HG02970 (cell line): Measurements from ENCODE around the gene PYGL.
"Not testable (repeated sequence)": the region's sequence is repeated elsewhere in the genome, so short reads cannot be mapped to it uniquely, and the experiment has no call there.

Experiments used
- ATAC-seq: cut with Tn5 transposase; IDR thresholded peaks from one replicate; pipeline ENCODE4 v1.9.1; 2021; ENCODE audit warnings: mild to moderate bottlenecking, moderate library complexity, moderate number of reproducible peaks; ENCODE audit not compliant: unreplicated experiment, low FRiP score

The PYGL gene

GRCh38 chr14:50943943-50944646 lies at the start of gene PYGL:
Gene PYGL (minus strand): TSS chr14:50944483. CDS start chr14:50944403, 80 bp downstream.
- ATAC-seq = no peak

GRCh38 chr14:50985859-50986331 lies 41.6 kb upstream of the PYGL start:
- no peak for ATAC-seq

- no peak for ATAC-seq
Measured at GRCh38 chr14:50985124-50985858, 41.0 kb upstream of the PYGL start.

- no peak for ATAC-seq
Measured at GRCh38 chr14:50984036-50984710, 39.9 kb upstream of the PYGL start.

DNA sequence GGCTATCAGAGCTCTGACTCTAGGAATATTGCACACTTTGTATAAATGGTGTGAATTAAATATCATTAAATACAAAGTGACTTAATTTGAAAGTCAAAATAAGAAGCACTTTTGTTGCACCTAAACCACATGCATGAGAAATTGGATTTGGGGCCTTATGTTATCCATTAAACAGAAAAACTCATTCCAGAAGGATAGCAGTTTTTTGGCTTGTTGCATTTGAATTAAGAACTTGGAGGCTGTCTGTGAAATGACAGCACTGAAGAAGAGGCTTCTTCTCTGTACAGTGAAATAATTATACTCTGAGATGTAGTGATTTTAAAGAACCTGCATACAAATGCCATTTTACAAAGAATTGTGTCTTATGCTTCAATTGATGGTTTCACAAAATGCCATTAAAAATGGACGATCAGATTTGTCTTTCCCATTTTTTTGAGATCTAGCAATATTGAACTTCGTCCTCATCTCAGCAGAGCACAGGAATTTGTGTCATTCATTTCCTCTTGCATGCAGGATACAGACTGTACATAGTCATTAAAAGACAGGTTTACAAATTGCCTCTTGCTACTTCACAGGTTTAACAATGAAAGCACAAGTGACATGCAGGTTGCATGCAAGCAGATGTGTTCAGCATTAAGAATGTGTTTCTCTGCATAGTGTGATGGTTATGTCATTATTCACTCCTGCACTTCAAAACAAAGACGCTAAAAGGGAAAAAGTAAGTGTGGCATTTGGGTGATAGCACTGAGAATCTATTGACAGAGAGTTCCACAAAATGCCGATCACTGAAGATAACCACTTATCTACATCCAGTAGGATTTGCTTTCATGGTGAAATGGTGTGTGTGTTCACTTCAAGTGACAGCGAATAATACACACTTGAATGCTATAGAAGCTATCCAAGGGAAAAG lies 35.9 kb upstream of the PYGL start:
- no peak for ATAC-seq

GRCh38 chr14:50978888-50979287 lies 34.6 kb upstream of the PYGL start:
- peak; percentile 66 for ATAC-seq

DNA sequence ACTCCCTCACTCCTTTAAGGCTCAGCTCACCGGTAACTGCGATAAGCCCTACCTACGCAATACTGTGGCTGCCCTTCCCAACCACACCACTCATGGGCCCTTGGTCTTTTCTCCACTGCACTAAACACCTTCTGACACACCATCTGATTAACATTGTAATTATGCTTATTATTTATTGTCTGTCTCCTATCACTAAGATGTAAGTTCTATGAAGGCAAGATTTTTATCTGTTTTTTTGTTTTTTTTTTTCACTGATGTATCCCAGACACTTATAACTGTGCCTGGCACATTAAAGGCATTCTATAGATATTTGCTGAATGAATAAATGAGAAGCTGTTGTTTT lies 34.2 kb upstream of the PYGL start:
- no peak for ATAC-seq

DNA sequence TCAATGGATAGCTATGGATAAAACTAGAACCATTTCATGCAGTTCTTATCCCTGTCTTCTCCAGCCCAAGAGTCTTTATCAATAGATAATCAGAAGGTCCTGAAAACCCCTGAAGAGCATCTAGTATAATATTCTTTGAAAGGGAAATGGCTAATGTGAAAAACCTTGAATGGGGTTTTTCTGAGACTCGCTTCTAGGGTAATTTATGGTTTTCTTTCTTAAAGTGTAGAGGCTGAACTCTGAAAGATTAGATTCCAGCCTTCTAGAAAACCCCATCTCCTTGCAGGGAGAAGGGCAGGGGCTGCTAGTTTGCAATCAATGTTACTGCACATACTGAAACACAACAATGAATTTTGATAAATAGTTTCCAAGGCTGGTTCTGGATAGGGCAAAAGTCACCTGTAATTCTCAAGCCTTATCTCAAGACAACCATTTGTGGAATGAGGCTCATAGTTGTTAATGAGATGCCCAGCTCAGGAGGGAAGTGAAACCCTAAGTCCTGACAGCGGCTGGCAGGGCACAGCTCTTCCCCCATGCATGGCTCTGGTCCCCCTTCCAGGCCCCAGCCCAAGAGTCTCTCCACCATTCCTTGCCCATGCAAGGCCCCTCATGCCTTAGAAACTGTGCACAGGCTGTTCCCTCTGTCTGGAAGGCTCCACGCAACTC lies 33.7 kb upstream of the PYGL start:
- ATAC-seq = no peak

GRCh38 chr14:50974118-50974517 lies 29.8 kb upstream of the PYGL start:
- ATAC-seq = no peak

DNA sequence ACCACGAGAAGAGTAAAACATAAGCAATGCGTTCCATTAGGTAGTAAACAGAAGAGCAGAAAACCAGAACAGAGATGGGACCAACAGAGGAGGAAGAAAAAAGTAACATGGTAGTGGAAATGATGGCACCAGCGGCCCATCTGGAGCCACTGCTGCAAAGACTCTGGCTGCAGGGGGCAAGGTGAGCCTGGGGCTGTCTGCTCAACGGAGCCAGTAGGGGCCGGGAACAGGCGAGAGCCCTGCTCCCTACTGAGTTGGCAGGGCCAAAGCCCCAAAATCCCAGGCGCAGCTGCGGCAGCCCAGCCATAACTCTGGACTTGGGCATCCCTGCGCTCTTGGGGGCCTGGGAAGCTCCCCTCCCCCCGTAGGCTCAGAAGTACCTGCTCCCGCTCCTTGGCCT lies 28.5 kb upstream of the PYGL start:
- ATAC-seq = no peak

DNA sequence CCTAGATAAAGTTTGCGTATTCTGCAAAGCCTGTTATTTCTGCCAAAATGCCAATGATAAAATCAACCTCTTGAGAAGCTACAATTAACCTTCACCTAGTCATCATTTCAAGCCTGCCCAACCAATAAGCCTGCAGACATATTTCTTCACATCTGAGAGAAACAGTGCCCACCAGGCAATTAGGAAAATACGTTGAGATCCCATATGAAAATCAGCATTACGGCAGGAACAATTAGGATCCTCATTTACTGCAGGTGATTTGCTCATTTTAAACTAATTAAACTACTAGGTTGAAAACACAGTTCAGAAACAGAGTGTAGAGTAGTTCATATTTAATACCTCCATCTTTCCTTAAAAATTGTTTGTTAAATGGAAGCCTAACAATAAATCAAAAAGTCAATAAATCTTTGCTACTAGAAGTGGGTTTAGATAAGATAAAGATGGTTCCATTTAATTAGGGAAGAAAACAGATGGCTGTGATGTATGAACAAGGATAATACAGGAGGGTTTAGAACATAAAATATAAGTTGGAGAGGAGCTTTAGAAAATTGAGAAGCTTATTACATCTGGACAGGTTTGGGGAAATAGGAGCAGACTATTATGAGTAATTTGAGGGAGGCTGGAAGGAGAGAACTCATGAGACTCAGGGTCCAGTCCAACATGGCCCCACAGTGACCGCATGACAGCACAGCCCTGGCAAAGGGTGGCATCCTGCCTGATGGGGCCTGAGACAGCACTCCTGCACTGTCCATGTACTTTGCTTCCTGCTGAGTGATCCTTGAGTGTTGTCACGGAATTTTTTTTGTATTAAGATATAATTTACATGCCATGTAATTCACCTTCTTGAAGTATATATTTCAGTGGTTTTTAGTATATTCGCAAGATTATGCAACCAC lies 26.9 kb upstream of the PYGL start:
- ATAC-seq = no peak

DNA sequence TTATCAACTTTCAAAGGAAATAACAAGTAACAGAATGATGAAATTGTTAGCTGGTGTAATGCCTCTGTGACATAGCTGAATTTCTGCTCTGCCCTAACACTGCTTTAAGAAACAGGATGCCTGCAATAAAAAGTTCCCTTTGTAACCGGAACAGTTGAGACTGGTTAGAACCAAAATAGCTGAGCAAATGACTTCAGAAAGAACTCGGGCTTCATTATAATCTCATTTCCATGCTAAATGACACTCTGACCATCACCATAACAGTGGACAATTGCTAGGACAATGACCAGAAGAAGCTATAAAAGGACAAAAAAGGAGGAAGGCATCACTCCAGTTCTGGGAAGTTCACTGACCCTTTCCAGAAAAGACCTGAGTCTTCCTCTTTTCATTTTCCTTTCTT lies 23.5 kb upstream of the PYGL start:
- ATAC-seq = no peak

DNA sequence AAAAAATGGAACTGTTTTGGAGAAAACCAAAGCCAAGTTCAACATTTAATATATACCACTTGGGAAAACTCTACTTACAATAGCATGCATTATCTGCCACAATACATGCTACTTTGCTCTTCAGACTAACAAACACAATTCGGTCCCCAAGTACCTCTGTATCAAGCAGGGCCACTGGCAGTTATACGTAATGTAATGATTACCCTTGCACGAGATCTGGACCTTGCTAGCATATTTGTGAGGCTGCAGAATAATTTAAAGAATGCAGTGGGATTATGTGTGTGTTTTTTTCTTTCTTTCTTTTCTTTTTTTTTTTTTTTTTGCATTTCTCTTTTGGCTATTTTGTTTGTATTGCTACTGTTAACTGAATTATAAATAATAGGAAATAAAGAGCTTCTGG lies 22.8 kb upstream of the PYGL start:
- ATAC-seq = no peak

DNA sequence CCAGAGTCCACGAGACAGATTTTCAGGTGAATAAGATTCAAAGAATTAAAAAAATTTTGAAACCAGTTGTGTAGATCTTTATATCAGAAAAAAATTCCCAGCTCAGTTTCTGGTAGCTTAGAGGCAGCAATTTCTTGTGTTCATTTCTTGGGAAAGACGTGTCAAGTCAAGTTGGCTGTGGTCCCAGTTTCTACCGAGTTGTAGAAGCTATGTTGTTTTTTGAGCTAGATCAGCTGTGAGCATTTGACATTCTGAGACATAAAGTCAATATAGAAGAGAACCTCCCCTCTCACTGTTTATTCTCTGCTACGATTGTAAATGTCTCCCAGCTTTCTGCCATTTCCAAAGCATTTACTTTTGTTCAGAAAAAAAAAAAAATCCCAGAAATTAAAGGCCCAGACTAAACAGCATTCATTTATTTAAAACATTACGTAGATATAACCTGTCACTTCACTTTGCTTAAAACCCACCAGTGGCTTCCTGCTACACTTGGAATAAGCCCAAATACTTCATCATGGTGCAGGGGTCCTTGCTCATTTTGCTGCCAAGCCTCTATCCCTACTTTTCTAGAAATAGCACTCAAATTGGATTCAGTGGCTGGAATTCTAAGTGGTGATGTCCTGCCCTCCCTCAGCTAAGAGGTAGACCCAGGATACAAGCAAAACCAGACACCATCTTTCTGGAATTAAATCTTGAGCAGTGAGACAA lies 20.6 kb upstream of the PYGL start:
- ATAC-seq = no peak

DNA sequence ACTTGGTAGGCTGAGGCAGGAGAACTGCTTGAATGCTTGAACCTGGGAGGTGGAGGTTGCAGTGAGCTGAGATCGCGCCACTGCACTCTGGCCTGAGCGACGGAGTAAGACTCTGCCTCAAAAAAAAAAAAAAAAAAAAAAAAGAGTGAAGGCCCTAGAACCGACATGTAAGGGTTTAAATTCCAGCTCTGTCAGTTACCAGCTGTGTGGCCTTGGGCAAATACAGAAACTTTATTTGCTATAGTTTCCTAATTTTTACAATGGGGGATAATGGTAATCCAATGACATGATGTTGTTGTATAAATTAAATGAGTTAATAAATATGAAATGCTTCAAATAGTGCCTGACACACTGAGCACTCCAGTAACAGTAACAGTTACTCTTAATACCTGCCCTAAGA lies 19.6 kb upstream of the PYGL start:
- ATAC-seq = no peak

- no peak for ATAC-seq
Measured at GRCh38 chr14:50961605-50962221, 17.4 kb upstream of the PYGL start.

- no peak for ATAC-seq
Measured at GRCh38 chr14:50957296-50957695, 13.0 kb upstream of the PYGL start.

DNA sequence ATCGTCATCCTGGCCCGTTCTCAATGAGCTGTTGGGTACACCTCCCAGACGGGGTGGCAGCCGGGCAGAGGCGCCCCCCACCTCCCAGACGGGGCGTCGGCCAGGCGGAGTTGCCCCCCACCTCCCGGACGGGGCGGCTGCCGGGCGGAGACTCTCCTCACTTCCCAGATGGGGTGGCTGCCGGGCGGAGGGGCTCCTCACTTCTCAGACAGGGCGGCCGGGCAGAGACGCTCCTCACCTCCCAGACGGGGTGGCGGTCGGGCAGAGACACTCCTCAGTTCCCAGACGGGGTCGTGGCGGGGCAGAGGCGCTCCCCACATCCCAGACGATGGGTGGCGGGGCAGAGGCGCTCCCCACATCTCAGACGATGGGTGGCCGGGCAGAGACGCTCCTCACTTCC lies 12.1 kb upstream of the PYGL start:
- ATAC-seq = not testable (repeated sequence)
